Measurements from ENCODE around the gene CDH16.

Gene CDH16

DNA sequence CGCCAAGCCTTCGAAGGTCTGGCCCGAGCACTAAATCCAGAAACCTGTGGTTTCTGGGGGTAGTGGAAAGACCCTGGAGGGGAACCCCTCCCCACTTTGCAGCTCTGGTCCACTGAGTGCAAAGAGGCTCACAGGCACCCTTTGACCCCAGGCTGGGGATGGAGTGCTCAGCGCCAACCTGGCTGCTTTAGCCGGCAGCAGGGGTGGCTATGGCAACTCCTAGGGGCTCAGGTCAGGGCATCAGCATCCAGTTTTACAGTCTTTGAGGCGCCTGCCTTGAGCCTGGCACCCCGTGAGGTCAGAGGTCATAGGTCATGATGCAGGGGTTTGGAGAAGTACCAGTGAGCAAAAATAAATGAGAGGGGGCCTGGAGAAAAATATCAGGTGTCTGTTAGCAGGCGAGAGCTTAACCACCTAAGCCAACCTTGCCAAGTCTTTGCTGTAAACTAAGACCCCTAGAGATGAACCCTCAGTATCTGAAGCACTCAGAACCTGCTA is 56.6 kb downstream of the CDH16 start:
- no peak for DNase-seq

DNA sequence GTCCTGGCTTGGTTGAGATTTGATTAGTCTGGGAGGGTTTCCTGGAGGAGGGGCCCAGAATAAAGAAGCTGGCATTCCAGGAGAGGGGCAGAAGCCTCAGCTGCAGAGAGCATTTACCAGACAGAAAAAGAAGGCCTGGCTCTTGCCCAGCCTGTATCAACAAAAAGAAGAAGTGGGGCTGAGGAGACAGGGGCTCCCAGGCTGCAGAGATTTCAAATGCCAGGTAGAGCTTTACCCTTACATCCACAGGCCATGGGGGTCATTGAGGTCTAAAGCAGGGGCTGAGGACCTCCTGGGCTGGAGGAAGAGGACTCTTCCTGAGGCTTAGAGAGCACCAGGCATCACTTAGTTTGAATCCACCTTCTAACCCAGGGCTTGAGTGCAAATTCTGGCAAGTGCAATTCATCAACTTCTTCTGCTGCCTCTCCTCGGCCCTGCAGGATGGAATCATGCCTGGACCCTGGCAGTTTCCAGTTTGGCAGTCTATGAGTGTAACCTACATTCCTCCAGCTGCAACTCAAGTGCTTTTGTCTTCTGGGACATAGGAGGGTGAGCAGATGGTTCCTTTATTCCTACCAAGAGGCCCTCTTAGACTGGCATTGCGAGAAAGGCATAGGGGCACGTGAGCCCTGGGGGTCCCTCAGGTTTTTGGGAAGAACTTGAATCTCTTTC is 59.2 kb downstream of the CDH16 start:
- no peak for DNase-seq

GRCh38 chr16:66858740-66859396 is 59.8 kb downstream of the CDH16 start:
- no peak for DNase-seq
